ENCODE measurements around the gene LEFTY2.

GRCh38 chr1:225944387-225944786 lies 3.4 kb upstream of the LEFTY2 start:
- TF ChIP-seq ZNF610 (tag by site-specific recombination; IDR thresholded peaks at IDR 0.05; ENCODE audit: borderline replicate concordance), result no peak
- TF ChIP-seq YY1 (tag by site-specific recombination; IDR thresholded peaks at IDR 0.05), result no peak
- TF ChIP-seq ZNF24 (tag by site-specific recombination; IDR thresholded peaks at IDR 0.05), result no peak
- no peak for TF ChIP-seq ZNF423 (tag by site-specific recombination; IDR thresholded peaks at IDR 0.05)
- TF ChIP-seq KLF17 (tag by site-specific recombination; IDR thresholded peaks at IDR 0.05), result no peak

Data from HEK293 (cell line).